ENCODE results near the gene GLT6D1.

- no peak for TF ChIP-seq CTCF (IDR thresholded peaks at IDR 0.05)
- no peak for TF ChIP-seq POLR2A (IDR thresholded peaks at IDR 0.05)
- no peak for TF ChIP-seq EP300 (IDR thresholded peaks at IDR 0.05)
Measured at GRCh38 chr9:135574331-135574730, 65.0 kb downstream of the GLT6D1 start.
